ENCODE data around the gene RSF1. TPM values are rescaled to one million over a fixed set of nuclear protein-coding genes. Genes with fewer than 3 reads are reported as not detected.

RSF1 gene
- total and polyA plus RNA-seq, 4 donors, result 5.2 to 33.1 (median 13.4) TPM

DNA sequence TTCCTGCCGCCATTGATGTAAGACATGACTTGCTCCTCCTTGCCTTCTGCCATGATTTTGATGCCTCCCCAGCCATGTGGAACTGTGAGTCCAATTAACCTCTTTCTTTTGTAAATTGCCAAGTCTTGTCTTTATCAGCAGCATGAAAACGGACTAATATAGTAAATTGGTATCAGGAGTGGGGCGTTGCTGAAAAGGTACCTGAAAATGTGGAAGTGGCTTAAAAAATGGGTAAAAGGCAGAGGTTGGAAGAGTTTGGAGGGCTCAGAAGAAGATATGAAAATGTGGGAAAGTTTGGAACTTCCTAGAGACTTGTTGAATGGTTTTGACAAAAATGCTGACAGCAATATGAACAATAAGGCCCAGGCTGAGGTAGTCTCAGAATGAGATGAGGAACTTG lies 89.7 kb downstream of the RSF1 start:
- no peak overlapping the region for H3K27ac ChIP-seq (ENCODE audit: low read depth in 1 of 2, low read length in 2 of 2)
- TF ChIP-seq FOXA1 (IDR thresholded peaks at IDR 0.05) (no peak), TAF1 (conservative IDR thresholded peaks at IDR 0.05) (no peak), FOXA2 (IDR thresholded peaks at IDR 0.05) (no peak), NR2F2 (IDR thresholded peaks at IDR 0.05) (no peak), REST (IDR thresholded peaks at IDR 0.05) (no peak), EGR1 (IDR thresholded peaks at IDR 0.05; ENCODE audit: low read depth in 2 of 2) (no peak), YY1 (IDR thresholded peaks at IDR 0.05) (no peak), GABPA (IDR thresholded peaks at IDR 0.05 in 1 of 2, conservative IDR thresholded peaks at IDR 0.05 in 1 of 2) (no peak), HNF4A (conservative IDR thresholded peaks at IDR 0.05) (no peak), RAD21 (IDR thresholded peaks at IDR 0.05) (no peak)
- TF ChIP-seq, protein P1, sequence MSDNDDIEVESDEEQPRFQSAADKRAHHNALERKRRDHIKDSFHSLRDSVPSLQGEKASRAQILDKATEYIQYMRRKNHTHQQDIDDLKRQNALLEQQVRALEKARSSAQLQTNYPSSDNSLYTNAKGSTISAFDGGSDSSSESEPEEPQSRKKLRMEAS (IDR thresholded peaks at IDR 0.05), result no peak
- TF ChIP-seq, protein P2, sequence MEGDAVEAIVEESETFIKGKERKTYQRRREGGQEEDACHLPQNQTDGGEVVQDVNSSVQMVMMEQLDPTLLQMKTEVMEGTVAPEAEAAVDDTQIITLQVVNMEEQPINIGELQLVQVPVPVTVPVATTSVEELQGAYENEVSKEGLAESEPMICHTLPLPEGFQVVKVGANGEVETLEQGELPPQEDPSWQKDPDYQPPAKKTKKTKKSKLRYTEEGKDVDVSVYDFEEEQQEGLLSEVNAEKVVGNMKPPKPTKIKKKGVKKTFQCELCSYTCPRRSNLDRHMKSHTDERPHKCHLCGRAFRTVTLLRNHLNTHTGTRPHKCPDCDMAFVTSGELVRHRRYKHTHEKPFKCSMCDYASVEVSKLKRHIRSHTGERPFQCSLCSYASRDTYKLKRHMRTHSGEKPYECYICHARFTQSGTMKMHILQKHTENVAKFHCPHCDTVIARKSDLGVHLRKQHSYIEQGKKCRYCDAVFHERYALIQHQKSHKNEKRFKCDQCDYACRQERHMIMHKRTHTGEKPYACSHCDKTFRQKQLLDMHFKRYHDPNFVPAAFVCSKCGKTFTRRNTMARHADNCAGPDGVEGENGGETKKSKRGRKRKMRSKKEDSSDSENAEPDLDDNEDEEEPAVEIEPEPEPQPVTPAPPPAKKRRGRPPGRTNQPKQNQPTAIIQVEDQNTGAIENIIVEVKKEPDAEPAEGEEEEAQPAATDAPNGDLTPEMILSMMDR (IDR thresholded peaks at IDR 0.05; ENCODE audit: low read depth, low read length, missing input control), result no peak
- H3K36me3 ChIP-seq (ENCODE audit: control insufficient read depth in 4 of 4, insufficient read depth in 3 of 4, low read depth in 1 of 4, low read length in 3 of 4), result peaks cover 0 to 7% (median 4%) of the 10 kb centered on the region in 4 donors
- no peaks in the 10 kb centered on the region for H3K4me1 ChIP-seq (ENCODE audit: control insufficient read depth in 4 of 4, insufficient read depth in 4 of 4, low read length in 3 of 4)
- no peaks in the 10 kb centered on the region for H3K27me3 ChIP-seq (ENCODE audit: control insufficient read depth in 4 of 4, insufficient read depth in 4 of 4, low read length in 3 of 4)
- peaks cover 0 to 6% (median 2%) of the 10 kb centered on the region in 4 donors for H3K9me3 ChIP-seq (ENCODE audit: control insufficient read depth in 4 of 4, low read length in 3 of 4)
- H3K9ac ChIP-seq (ENCODE audit: low read depth in 1 of 2, low read length in 2 of 2), result no peak overlapping the region
- 99% methylated on average over 3 of the region's 3 CpGs for WGBS
- H3K4me3 ChIP-seq (ENCODE audit: low read depth in 1 of 3, low read length in 3 of 3), result no peak overlapping the region
- DNase-seq (ENCODE audit: low spot score), result no peak

DNA sequence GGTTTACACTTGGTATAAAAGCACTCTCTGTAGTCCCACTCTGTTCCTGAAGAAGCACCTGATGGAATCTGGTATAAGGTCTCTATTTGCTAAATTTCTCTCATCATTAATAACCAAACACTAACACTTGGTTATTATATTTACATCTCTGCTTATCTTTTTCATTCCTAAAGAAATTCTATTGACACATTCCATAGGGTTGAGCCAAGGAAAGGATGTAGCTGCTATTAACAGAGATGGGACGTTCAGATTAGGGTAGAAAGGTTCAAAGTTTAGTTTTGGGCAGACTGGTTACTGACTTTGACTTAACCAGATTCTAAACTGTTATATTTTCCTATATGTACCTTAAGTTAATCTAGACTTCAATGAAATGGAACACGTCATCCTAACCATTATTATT lies 91.5 kb downstream of the RSF1 start:
- DNase-seq (ENCODE audit: low spot score), result no peak
- peaks cover 0 to 9% (median 7%) of the 10 kb centered on the region in 4 donors for H3K36me3 ChIP-seq (ENCODE audit: control insufficient read depth in 4 of 4, insufficient read depth in 3 of 4, low read depth in 1 of 4, low read length in 3 of 4)

More for the DNA sequence above, 91.5 kb downstream of the RSF1 start:
- peaks cover 0 to 6% (median 2%) of the 10 kb centered on the region in 4 donors for H3K9me3 ChIP-seq (ENCODE audit: control insufficient read depth in 4 of 4, low read length in 3 of 4)
- WGBS, result 83% methylated on average over 2 of the region's 2 CpGs
- TF ChIP-seq, protein P3, sequence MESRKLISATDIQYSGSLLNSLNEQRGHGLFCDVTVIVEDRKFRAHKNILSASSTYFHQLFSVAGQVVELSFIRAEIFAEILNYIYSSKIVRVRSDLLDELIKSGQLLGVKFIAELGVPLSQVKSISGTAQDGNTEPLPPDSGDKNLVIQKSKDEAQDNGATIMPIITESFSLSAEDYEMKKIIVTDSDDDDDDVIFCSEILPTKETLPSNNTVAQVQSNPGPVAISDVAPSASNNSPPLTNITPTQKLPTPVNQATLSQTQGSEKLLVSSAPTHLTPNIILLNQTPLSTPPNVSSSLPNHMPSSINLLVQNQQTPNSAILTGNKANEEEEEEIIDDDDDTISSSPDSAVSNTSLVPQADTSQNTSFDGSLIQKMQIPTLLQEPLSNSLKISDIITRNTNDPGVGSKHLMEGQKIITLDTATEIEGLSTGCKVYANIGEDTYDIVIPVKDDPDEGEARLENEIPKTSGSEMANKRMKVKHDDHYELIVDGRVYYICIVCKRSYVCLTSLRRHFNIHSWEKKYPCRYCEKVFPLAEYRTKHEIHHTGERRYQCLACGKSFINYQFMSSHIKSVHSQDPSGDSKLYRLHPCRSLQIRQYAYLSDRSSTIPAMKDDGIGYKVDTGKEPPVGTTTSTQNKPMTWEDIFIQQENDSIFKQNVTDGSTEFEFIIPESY (IDR thresholded peaks at IDR 0.05), result no peak
- TF ChIP-seq SP1 (IDR thresholded peaks at IDR 0.05) (no peak), HNF4A (conservative IDR thresholded peaks at IDR 0.05) (no peak), RXRA (IDR thresholded peaks at IDR 0.05) (no peak), FOXA1 (IDR thresholded peaks at IDR 0.05) (no peak), GABPA (IDR thresholded peaks at IDR 0.05 in 1 of 2, conservative IDR thresholded peaks at IDR 0.05 in 1 of 2) (no peak), REST (IDR thresholded peaks at IDR 0.05) (no peak)
- TF ChIP-seq, protein P2 (IDR thresholded peaks at IDR 0.05; ENCODE audit: low read depth, low read length, missing input control), result no peak
- TF ChIP-seq, protein P1 (IDR thresholded peaks at IDR 0.05), result no peak
- TF ChIP-seq, protein P4, sequence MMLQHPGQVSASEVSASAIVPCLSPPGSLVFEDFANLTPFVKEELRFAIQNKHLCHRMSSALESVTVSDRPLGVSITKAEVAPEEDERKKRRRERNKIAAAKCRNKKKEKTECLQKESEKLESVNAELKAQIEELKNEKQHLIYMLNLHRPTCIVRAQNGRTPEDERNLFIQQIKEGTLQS (IDR thresholded peaks at IDR 0.05), result no peak
- no peak overlapping the region for H3K9ac ChIP-seq (ENCODE audit: low read depth in 1 of 2, low read length in 2 of 2)
- H3K27me3 ChIP-seq (ENCODE audit: control insufficient read depth in 4 of 4, insufficient read depth in 4 of 4, low read length in 3 of 4), result no peaks in the 10 kb centered on the region
- no peak overlapping the region for H3K27ac ChIP-seq (ENCODE audit: low read depth in 1 of 2, low read length in 2 of 2)
- no peak overlapping the region for H3K4me3 ChIP-seq (ENCODE audit: low read depth in 1 of 3, low read length in 3 of 3)
- no peaks in the 10 kb centered on the region for H3K4me1 ChIP-seq (ENCODE audit: control insufficient read depth in 4 of 4, insufficient read depth in 4 of 4, low read length in 3 of 4)
